Endodermal cell (in vitro differentiated cells): ENCODE measurements around the gene FTSJ1. TPM values are rescaled to one million over a fixed set of nuclear protein-coding genes. Genes with fewer than 3 reads are reported as not detected.

Experiments used
- DNase-seq: peaks from one replicate; pipeline ENCODE4 v3.0.0-alpha.2; 2017
- H3K27ac ChIP-seq: 2 replicates; pipeline ENCODE4 v1.5.1; 2013; ENCODE audit warnings: mild to moderate bottlenecking, low read depth, low read length, moderate library complexity
- H3K27me3 ChIP-seq: 2 replicates; pipeline ENCODE4 v1.6.1; 2013; ENCODE audit warnings: mild to moderate bottlenecking, low read length, moderate library complexity; ENCODE audit not compliant: insufficient read depth, control insufficient read depth, poor library complexity, severe bottlenecking
- H3K36me3 ChIP-seq: 2 replicates; pipeline ENCODE4 v1.7.0; 2013; ENCODE audit warnings: mild to moderate bottlenecking, low read length, moderate library complexity; ENCODE audit not compliant: control insufficient read depth, insufficient read depth
- H3K4me1 ChIP-seq: one replicate; pipeline ENCODE4 v1.7.0; 2013; ENCODE audit warnings: low read length; ENCODE audit not compliant: control insufficient read depth, insufficient read depth
- H3K4me3 ChIP-seq: 2 replicates; pipeline ENCODE4 v1.5.1; 2013; ENCODE audit warnings: mild to moderate bottlenecking, low read length, moderate library complexity
- H3K9ac ChIP-seq: 2 replicates; pipeline ENCODE4 v1.6.1; 2013; ENCODE audit warnings: mild to moderate bottlenecking, low read length, moderate library complexity; ENCODE audit not compliant: poor library complexity, severe bottlenecking; ENCODE audit errors: extremely low read depth
- H3K9me3 ChIP-seq: 2 replicates; pipeline ENCODE4 v1.6.1; 2013; ENCODE audit warnings: mild to moderate bottlenecking, low read length, moderate library complexity; ENCODE audit not compliant: control insufficient read depth
- H3K27ac Mint-ChIP-seq: 2 replicates; pipeline ENCODE4 v1.8.0; 2020; ENCODE audit warnings: mixed read lengths
- H3K27me3 Mint-ChIP-seq: 2 replicates; pipeline ENCODE4 v1.8.0; 2021; ENCODE audit warnings: mild to moderate bottlenecking, mixed read lengths; ENCODE audit not compliant: insufficient read depth
- H3K36me3 Mint-ChIP-seq: 2 replicates; pipeline ENCODE4 v1.8.0; 2020; ENCODE audit warnings: low read depth, mixed read lengths
- H3K4me1 Mint-ChIP-seq: 2 replicates; pipeline ENCODE4 v1.8.0; 2020; ENCODE audit warnings: mixed read lengths
- H3K4me3 Mint-ChIP-seq: 2 replicates; pipeline ENCODE4 v1.8.0; 2020; ENCODE audit warnings: mild to moderate bottlenecking, moderate library complexity, mixed read lengths
- H3K9me3 Mint-ChIP-seq: 2 replicates; pipeline ENCODE4 v1.8.0; 2020; ENCODE audit warnings: mild to moderate bottlenecking, mixed read lengths
- WGBS, 2 experiments: methylation state at CpG; one replicate each; pipeline versions ENCODE4 v1.1.5 to v1.1.7; 2013; ENCODE audit warnings: missing lambda C conversion rate in 2 of 2, mixed read lengths in 1 of 2; ENCODE audit not compliant: insufficient coverage in 1 of 2, insufficient read length in 1 of 2; 5-methylcytosine and 5-hydroxymethylcytosine counted together
- total RNA-seq, 2 donors: library from RNA; stranded (reverse); fragmentation: NEBNext Ultra II Directional in 1 of 2; extraction: Animal tissue kit (Norgen Biotek cat#: 25700) in 1 of 2; gene quantifications; 2 replicates in 1 of 2; 3 replicates in 1 of 2; pipeline ENCODE4 v1.2.1, GENCODE V29; 2021
- TF ChIP-seq, protein P1 (sequence below): fragments of 200-600 bp; sonication (generic); conservative IDR thresholded peaks from 2 replicates; pipeline ENCODE4 v1.5.0; 2021; ENCODE audit warnings: antibody characterized with exemption, mild to moderate bottlenecking

Gene FTSJ1
- total RNA-seq, 2 donors from 2014 or later, result 47.3 to 54.3 TPM

DNA sequence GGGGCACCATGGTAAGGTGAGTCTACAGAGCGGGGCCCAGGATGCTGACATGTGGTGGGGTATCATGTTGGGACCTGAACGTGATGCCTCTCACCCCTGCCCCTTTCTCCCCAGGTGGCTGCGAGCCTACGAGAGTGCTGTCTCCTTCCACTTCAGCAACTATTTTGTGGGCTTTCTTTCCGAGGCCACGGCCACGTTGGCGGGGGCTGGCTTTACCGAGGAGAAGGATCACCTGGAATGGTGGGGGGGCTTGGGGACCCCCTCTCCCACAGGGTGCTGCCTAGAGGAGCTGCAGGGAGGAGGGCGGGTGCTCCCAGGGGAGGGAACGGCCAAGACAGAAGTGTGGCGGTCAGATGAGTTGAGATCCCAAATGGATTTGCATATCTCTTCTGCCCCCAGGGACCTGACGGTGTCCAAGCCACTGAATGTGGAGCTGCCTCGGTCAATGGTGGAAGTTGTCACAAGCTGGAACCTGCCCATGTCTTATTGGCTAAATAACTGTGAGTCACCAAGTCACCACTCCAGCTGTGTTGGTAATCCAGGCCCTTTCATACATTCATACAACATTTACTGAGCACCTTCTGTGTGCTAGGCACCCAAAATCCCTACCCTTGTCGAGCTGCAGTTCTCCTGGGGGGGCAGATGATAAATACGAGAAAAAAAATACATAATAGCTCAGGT lies 38.3 kb downstream of the FTSJ1 start:
- peak overlapping the region; percentile 80 for H3K4me3 ChIP-seq
- Mint-ChIP-seq H3K27ac (no peak overlapping the region), H3K4me1 (peaks cover 4% of the 10 kb centered on the region), H3K27me3 (no peaks in the 10 kb centered on the region), H3K4me3 (no peak overlapping the region), H3K9me3 (peaks cover 68% of the 10 kb centered on the region), H3K36me3 (peaks cover 23% of the 10 kb centered on the region)
- 95 to 100% methylated on average over 1 to 14 of the region's 16 CpGs for WGBS, 2 experiments
- no peaks in the 10 kb centered on the region for H3K4me1 ChIP-seq
- TF ChIP-seq, protein P1, sequence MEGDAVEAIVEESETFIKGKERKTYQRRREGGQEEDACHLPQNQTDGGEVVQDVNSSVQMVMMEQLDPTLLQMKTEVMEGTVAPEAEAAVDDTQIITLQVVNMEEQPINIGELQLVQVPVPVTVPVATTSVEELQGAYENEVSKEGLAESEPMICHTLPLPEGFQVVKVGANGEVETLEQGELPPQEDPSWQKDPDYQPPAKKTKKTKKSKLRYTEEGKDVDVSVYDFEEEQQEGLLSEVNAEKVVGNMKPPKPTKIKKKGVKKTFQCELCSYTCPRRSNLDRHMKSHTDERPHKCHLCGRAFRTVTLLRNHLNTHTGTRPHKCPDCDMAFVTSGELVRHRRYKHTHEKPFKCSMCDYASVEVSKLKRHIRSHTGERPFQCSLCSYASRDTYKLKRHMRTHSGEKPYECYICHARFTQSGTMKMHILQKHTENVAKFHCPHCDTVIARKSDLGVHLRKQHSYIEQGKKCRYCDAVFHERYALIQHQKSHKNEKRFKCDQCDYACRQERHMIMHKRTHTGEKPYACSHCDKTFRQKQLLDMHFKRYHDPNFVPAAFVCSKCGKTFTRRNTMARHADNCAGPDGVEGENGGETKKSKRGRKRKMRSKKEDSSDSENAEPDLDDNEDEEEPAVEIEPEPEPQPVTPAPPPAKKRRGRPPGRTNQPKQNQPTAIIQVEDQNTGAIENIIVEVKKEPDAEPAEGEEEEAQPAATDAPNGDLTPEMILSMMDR, result no peak
- peaks cover 56% of the 10 kb centered on the region for H3K36me3 ChIP-seq
- DNase-seq, result no peak
- no peak overlapping the region for H3K27ac ChIP-seq
- H3K9me3 ChIP-seq, result no peaks in the 10 kb centered on the region
- H3K27me3 ChIP-seq, result no peaks in the 10 kb centered on the region
- no peak overlapping the region for H3K9ac ChIP-seq

DNA sequence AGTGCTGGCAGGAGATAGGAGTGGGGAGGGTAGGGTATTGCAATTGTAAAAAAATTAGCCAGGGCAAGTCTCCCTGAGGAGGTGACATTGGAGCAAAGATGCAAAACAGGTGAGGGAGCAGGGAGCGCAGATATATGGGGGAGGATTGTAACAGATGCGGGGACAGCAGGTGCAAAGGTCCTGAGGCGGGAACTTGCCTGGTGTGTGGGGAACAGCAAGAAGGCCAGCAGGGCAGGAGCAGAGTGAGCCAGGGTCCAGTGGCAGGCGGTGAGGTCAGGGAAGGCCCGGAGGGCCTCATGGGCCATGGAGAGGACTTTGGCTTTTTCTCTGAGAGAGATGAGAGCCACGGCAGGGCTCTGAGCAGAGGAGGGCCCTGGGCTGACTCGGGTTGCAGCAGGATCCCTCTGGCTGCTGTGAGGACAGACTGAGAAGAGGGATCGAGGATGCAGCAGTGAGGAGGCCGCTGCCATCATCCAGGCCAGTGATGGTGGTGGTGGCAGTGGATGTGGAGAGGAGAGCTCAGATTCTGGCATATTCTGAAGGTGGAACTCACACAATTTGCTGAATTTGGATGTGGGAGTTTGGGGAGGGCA lies 39.0 kb downstream of the FTSJ1 start:
- no peaks in the 10 kb centered on the region for H3K9me3 ChIP-seq
- Mint-ChIP-seq H3K4me1 (peaks cover under 1% of the 10 kb centered on the region), H3K27ac (no peak overlapping the region), H3K4me3 (no peak overlapping the region), H3K36me3 (peaks cover 21% of the 10 kb centered on the region), H3K9me3 (peaks cover 61% of the 10 kb centered on the region), H3K27me3 (no peaks in the 10 kb centered on the region)
- TF ChIP-seq, protein P1, result no peak
- no peak overlapping the region for H3K27ac ChIP-seq
- peaks cover 55% of the 10 kb centered on the region for H3K36me3 ChIP-seq
- no peaks in the 10 kb centered on the region for H3K27me3 ChIP-seq
- WGBS, 2 experiments, result 90 to 100% methylated on average over 2 to 9 of the region's 9 CpGs
- no peak overlapping the region for H3K4me3 ChIP-seq
- H3K4me1 ChIP-seq, result no peaks in the 10 kb centered on the region
- H3K9ac ChIP-seq, result no peak overlapping the region
- no peak for DNase-seq

DNA sequence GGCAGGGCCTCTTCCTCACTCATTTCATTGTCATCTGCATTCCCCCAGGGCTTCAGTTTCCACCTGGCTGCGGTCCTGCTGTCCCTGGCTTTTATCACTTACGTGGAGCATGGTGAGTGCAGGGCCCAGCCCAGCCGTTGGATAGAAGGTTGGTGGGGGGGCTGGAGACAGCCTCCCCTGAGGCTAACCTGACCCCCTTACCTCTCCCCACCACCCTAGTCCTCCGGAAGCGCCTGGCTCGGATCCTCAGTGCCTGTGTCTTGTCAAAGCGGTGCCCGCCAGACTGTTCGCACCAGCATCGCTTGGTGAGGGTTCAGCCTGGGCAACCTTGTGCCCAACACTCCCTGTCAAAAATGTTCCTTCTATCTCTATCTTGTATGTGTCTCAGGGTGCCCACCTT lies 39.8 kb downstream of the FTSJ1 start:
- Histone ChIP-seq H3K9ac (no peak overlapping the region), H3K27ac (no peak overlapping the region), H3K4me3 (no peak overlapping the region), H3K27me3 (no peaks in the 10 kb centered on the region), H3K4me1 (no peaks in the 10 kb centered on the region), H3K36me3 (peaks cover 49% of the 10 kb centered on the region), H3K9me3 (no peaks in the 10 kb centered on the region)
- Mint-ChIP-seq H3K4me3 (no peak overlapping the region), H3K27me3 (no peaks in the 10 kb centered on the region), H3K27ac (no peak overlapping the region), H3K4me1 (no peaks in the 10 kb centered on the region), H3K9me3 (peaks cover 64% of the 10 kb centered on the region), H3K36me3 (peaks cover 18% of the 10 kb centered on the region)
- DNase-seq, result no peak
- TF ChIP-seq, protein P1, result no peak
- WGBS, 2 experiments, result 98 to 100% methylated on average over 4 to 8 of the region's 10 CpGs
